WERI-Rb-1 (cell line): Measurements from ENCODE around the gene DCDC2B.
A peak's percentile ranks its signal among the peaks of the same experiment; 100 is the strongest.

Source experiments
- DNase-seq: peaks from one replicate; pipeline ENCODE4 v3.0.0-alpha.2; 2020
- H3K27ac ChIP-seq: fragments of 250-450 bp; sonication (Bioruptor Pico); 2 replicates; pipeline ENCODE4 v1.5.1; 2020; ENCODE audit warnings: mild to moderate bottlenecking, moderate library complexity
- H3K27me3 ChIP-seq: fragments of 250-450 bp; sonication (Bioruptor Pico); 2 replicates; pipeline ENCODE4 v1.5.1; 2021; ENCODE audit warnings: mild to moderate bottlenecking, low read depth, moderate library complexity; ENCODE audit not compliant: insufficient read depth, severe bottlenecking
- H3K36me3 ChIP-seq: fragments of 250-450 bp; sonication (Bioruptor Pico); 2 replicates; pipeline ENCODE4 v1.5.1; 2020; ENCODE audit warnings: mild to moderate bottlenecking, moderate library complexity
- H3K4me3 ChIP-seq: 2 replicates; pipeline ENCODE4 v1.5.1; 2011; ENCODE audit warnings: low read depth, mild to moderate bottlenecking, control low read depth, low read length
- H3K9me3 ChIP-seq: fragments of 250-450 bp; sonication (Bioruptor Pico); 2 replicates; pipeline ENCODE4 v1.5.1; 2021; ENCODE audit warnings: mild to moderate bottlenecking, moderate library complexity; ENCODE audit not compliant: severe bottlenecking
- TF ChIP-seq, protein P1 (sequence below): IDR thresholded peaks from 2 replicates; pipeline ENCODE4 v1.5.1; 2011; ENCODE audit warnings: low read depth, mild to moderate bottlenecking, control low read depth, inconsistent platforms, low read length

Gene DCDC2B

DNA sequence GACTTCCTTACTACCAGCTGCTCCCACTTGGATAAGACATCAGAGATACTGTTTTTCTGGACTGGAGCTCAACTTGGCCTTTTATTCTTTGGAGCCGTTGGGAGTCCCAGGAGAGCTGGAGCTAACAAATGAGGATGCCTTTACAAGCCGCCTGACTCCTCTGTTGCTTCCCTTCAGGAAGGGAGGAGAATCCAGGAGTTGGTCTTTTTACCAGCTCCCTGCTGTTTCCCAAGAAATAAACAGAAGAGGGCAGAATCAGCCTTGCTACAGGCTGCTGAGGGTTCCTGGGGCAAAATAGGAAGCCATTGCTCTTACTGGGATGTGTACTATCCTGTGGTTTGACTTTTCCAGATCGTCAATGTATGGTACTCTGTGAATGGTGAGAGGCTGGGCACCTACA lies 14.8 kb downstream of the DCDC2B start:
- H3K27me3 ChIP-seq, result no peaks in the 10 kb centered on the region
- H3K27ac ChIP-seq, result no peak overlapping the region
- TF ChIP-seq, protein P1, sequence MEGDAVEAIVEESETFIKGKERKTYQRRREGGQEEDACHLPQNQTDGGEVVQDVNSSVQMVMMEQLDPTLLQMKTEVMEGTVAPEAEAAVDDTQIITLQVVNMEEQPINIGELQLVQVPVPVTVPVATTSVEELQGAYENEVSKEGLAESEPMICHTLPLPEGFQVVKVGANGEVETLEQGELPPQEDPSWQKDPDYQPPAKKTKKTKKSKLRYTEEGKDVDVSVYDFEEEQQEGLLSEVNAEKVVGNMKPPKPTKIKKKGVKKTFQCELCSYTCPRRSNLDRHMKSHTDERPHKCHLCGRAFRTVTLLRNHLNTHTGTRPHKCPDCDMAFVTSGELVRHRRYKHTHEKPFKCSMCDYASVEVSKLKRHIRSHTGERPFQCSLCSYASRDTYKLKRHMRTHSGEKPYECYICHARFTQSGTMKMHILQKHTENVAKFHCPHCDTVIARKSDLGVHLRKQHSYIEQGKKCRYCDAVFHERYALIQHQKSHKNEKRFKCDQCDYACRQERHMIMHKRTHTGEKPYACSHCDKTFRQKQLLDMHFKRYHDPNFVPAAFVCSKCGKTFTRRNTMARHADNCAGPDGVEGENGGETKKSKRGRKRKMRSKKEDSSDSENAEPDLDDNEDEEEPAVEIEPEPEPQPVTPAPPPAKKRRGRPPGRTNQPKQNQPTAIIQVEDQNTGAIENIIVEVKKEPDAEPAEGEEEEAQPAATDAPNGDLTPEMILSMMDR, result no peak
- no peaks in the 10 kb centered on the region for H3K9me3 ChIP-seq
- DNase-seq, result no peak
- H3K4me3 ChIP-seq, result no peak overlapping the region
- peaks cover 45% of the 10 kb centered on the region for H3K36me3 ChIP-seq

DNA sequence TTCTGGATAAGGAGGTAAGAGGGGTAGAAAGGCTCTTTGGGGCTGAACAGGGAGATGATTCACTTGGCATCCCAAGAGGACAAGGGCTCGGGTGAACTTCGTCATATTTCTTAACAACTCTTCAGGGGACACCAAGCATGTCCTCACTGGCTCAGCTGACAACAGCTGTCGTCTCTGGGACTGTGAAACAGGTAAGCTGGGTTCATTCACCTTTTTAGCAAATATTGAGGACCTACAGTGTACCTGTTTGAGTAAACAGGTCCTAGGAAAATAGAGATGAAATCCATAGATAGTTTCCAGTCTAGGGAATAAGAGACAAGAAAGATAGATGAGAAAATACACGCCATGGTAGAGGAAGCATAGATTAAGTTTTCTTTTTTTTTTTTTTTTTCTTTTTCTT lies 15.4 kb downstream of the DCDC2B start:
- no peak for DNase-seq
- TF ChIP-seq, protein P1, result no peak
- peaks cover 51% of the 10 kb centered on the region for H3K36me3 ChIP-seq
- no peaks in the 10 kb centered on the region for H3K9me3 ChIP-seq
- H3K27ac ChIP-seq, result no peak overlapping the region
- H3K27me3 ChIP-seq, result no peaks in the 10 kb centered on the region
- no peak overlapping the region for H3K4me3 ChIP-seq

DNA sequence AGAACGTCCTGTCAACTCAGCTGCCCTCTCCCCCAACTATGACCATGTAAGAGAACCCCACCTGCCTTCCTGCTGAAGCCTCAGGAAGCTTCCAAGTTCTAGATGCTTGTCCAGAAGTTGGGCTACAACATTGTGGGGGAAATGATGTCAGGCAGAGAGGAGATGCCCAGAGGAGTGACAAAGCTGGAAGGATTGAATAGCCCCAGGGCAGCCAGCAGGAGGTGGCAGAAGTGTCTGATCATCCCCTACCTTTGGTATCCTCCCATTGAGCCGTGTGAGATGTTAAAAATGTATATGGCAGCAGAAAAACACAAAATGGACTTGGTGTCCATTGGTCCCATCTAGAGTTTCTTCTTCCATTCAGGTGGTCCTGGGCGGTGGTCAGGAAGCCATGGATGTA lies 19.9 kb downstream of the DCDC2B start:
- DNase-seq, result no peak
- Histone ChIP-seq H3K27me3 (no peaks in the 10 kb centered on the region), H3K36me3 (peaks cover 76% of the 10 kb centered on the region), H3K4me3 (no peak overlapping the region), H3K27ac (no peak overlapping the region), H3K9me3 (no peaks in the 10 kb centered on the region)
- TF ChIP-seq, protein P1, result no peak

DNA sequence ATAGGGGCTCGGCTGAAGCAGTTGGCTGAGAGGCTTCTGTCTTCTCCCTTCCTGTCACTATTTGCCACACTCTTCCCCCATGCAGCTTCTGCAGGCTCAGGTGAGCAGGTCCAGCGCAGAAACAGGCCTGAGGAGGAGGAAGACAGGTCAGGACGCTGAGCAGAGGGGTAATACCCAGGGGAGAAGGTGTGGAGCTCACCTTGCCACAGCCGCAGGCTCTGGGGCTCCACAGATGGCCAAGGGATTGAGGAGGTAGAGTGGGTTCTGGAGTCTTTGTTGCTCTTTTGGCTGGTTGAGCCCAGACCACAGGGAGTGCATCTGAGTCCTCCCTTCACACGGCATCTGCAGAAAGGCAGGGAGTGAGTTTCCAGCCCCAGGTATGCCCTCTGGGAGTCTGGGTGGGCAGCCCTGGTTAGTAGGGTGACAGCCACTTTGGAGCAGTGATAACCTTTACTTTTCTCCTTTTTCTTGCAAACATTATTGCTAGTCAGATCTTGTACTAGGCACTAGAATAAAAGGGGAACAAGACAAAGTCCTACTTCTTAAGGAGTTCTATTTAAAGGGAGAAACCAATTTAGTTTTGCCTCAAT lies 23.0 kb downstream of the DCDC2B start:
- Histone ChIP-seq H3K27me3 (no peaks in the 10 kb centered on the region), H3K4me3 (no peak overlapping the region), H3K36me3 (peaks cover 52% of the 10 kb centered on the region), H3K9me3 (no peaks in the 10 kb centered on the region), H3K27ac (peak overlapping the region; percentile 26)
- TF ChIP-seq, protein P1, result no peak
- DNase-seq, result no peak

DNA sequence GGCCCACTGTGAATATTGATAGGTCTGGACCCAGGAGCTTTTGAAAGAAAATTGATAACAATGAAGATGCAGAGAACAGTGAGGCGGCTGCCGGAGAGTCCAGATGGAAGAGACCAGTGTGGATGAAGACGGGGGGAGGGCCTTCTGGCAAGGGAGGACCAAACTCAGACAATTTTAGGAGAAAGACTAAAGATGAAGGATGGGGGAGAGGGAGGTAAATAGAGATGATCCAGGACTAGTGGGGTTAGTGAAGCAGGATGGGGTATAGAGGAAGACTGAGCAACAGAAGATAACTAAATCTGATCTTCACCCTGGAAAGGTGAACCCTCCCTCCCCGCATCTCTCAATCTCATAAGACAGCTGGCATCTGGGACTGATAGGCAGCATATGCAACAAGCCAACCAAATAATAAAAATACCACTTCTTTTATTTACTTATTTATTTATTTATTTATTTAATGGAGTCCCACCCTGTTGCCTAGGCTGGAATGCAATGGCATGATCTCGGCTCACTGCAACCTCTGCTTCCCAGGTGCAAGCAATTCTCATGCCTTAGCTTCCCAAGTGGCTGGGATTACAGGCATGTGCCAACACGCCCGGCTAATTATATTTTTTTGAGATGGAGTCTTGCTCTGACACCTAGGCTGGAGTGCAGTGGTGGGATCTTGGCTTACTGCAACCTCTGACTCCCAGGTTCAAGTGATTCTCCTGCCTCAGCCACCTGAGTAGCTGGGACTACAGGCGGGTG lies 23.8 kb downstream of the DCDC2B start:
- DNase-seq, result no peak
- TF ChIP-seq, protein P1, result no peak
- Histone ChIP-seq H3K9me3 (no peaks in the 10 kb centered on the region), H3K4me3 (no peak overlapping the region), H3K27me3 (no peaks in the 10 kb centered on the region), H3K27ac (no peak overlapping the region), H3K36me3 (peaks cover 47% of the 10 kb centered on the region)
